T-helper 2 cell treated with Interferon-gamma antibody and Interleukin-4, amounts not matched to agents 5 μg/mL and 100 μg/mL, for 36 hours (primary cell): ENCODE data around the gene CFAP97.
"Not testable (repeated sequence)": the region's sequence is repeated elsewhere in the genome, so short reads cannot be mapped to it uniquely, and the experiment has no call there.

Experiments
- DNase-seq: peaks from one replicate; pipeline ENCODE4 v3.0.0; 2021; ENCODE audit warnings: low spot score
- H3K27ac Mint-ChIP-seq: one replicate; pipeline ENCODE4 v1.8.0; 2021; ENCODE audit warnings: mild to moderate bottlenecking, mixed read lengths
- H3K27me3 Mint-ChIP-seq: one replicate; pipeline ENCODE4 v1.8.0; 2021; ENCODE audit warnings: low read depth, mixed read lengths
- H3K36me3 Mint-ChIP-seq: one replicate; pipeline ENCODE4 v1.8.0; 2021; ENCODE audit warnings: low read depth, mixed read lengths
- H3K4me1 Mint-ChIP-seq: one replicate; pipeline ENCODE4 v1.8.0; 2021; ENCODE audit warnings: low read depth, mixed read lengths
- H3K4me3 Mint-ChIP-seq: one replicate; pipeline ENCODE4 v1.8.0; 2022; ENCODE audit warnings: mild to moderate bottlenecking, moderate library complexity, mixed read lengths
- H3K9me3 Mint-ChIP-seq: one replicate; pipeline ENCODE4 v1.8.0; 2021; ENCODE audit warnings: mixed read lengths

The CFAP97 gene

GRCh38 chr4:185201977-185202962 is 1.5 kb downstream of the CFAP97 start:
- DNase-seq, result peak; percentile 32

GRCh38 chr4:185198189-185198588 is 5.6 kb downstream of the CFAP97 start:
- not testable (repeated sequence) for H3K9me3 Mint-ChIP-seq, H3K4me3 Mint-ChIP-seq, H3K27me3 Mint-ChIP-seq, H3K27ac Mint-ChIP-seq, DNase-seq, H3K36me3 Mint-ChIP-seq
- peaks cover 24% of the 10 kb centered on the region for H3K4me1 Mint-ChIP-seq

More at GRCh38 chr4:185201977-185202962, 1.5 kb downstream of the CFAP97 start:
- Mint-ChIP-seq H3K9me3 (no peaks in the 10 kb centered on the region), H3K4me3 (peak overlapping the region; percentile 98), H3K36me3 (peaks cover 4% of the 10 kb centered on the region), H3K27ac (peak overlapping the region; percentile 99), H3K27me3 (no peaks in the 10 kb centered on the region), H3K4me1 (peaks cover 30% of the 10 kb centered on the region)

- Mint-ChIP-seq H3K27me3 (no peaks in the 10 kb centered on the region), H3K27ac (no peak overlapping the region), H3K4me3 (no peak overlapping the region), H3K4me1 (peaks cover 13% of the 10 kb centered on the region), H3K9me3 (no peaks in the 10 kb centered on the region), H3K36me3 (peaks cover 5% of the 10 kb centered on the region)
- no peak for DNase-seq
Observed at GRCh38 chr4:185196437-185196836, 7.4 kb downstream of the CFAP97 start.

- Mint-ChIP-seq H3K4me1 (peaks cover 16% of the 10 kb centered on the region), H3K27ac (no peak overlapping the region), H3K36me3 (peaks cover 13% of the 10 kb centered on the region)
Observed at GRCh38 chr4:185194924-185195888, 8.6 kb downstream of the CFAP97 start.

GRCh38 chr4:185192059-185192458 is 11.7 kb downstream of the CFAP97 start:
- Mint-ChIP-seq H3K27me3 (no peaks in the 10 kb centered on the region), H3K4me1 (peaks cover 14% of the 10 kb centered on the region), H3K4me3 (no peak overlapping the region), H3K9me3 (no peaks in the 10 kb centered on the region), H3K36me3 (peaks cover 21% of the 10 kb centered on the region), H3K27ac (no peak overlapping the region)
- no peak for DNase-seq

More at GRCh38 chr4:185194924-185195888, 8.6 kb downstream of the CFAP97 start:
- DNase-seq, result no peak
- Mint-ChIP-seq H3K9me3 (no peaks in the 10 kb centered on the region), H3K4me3 (no peak overlapping the region), H3K27me3 (no peaks in the 10 kb centered on the region)

GRCh38 chr4:185190306-185190856 is 13.4 kb downstream of the CFAP97 start:
- no peak for DNase-seq
- H3K4me1 Mint-ChIP-seq, result peaks cover 16% of the 10 kb centered on the region
- peaks cover 24% of the 10 kb centered on the region for H3K36me3 Mint-ChIP-seq
- no peak overlapping the region for H3K4me3 Mint-ChIP-seq
- no peaks in the 10 kb centered on the region for H3K27me3 Mint-ChIP-seq
- H3K9me3 Mint-ChIP-seq, result no peaks in the 10 kb centered on the region
- H3K27ac Mint-ChIP-seq, result no peak overlapping the region

GRCh38 chr4:185189606-185190305 is 14.0 kb downstream of the CFAP97 start:
- no peak overlapping the region for H3K27ac Mint-ChIP-seq
- peaks cover 14% of the 10 kb centered on the region for H3K4me1 Mint-ChIP-seq
- no peaks in the 10 kb centered on the region for H3K9me3 Mint-ChIP-seq
- H3K4me3 Mint-ChIP-seq, result no peak overlapping the region
- H3K36me3 Mint-ChIP-seq, result peaks cover 24% of the 10 kb centered on the region
- H3K27me3 Mint-ChIP-seq, result no peaks in the 10 kb centered on the region
- DNase-seq, result no peak

GRCh38 chr4:185186769-185187168 is 17.0 kb downstream of the CFAP97 start:
- Mint-ChIP-seq H3K9me3 (no peaks in the 10 kb centered on the region), H3K4me3 (no peak overlapping the region), H3K36me3 (peaks cover 28% of the 10 kb centered on the region), H3K27ac (no peak overlapping the region), H3K4me1 (peaks cover 14% of the 10 kb centered on the region), H3K27me3 (no peaks in the 10 kb centered on the region)
- DNase-seq, result no peak

- DNase-seq, result peak; percentile 48
- Mint-ChIP-seq H3K4me3 (no peak overlapping the region), H3K27me3 (no peaks in the 10 kb centered on the region), H3K4me1 (peaks cover 15% of the 10 kb centered on the region), H3K36me3 (peaks cover 18% of the 10 kb centered on the region), H3K9me3 (no peaks in the 10 kb centered on the region), H3K27ac (no peak overlapping the region)
Observed at GRCh38 chr4:185183622-185184281, 20.0 kb downstream of the CFAP97 start.

- no peak for DNase-seq
- no peaks in the 10 kb centered on the region for H3K27me3 Mint-ChIP-seq
- no peaks in the 10 kb centered on the region for H3K9me3 Mint-ChIP-seq
Observed at GRCh38 chr4:185182239-185182638, 21.6 kb downstream of the CFAP97 start.

GRCh38 chr4:185179488-185179887 is 24.3 kb downstream of the CFAP97 start:
- no peaks in the 10 kb centered on the region for H3K9me3 Mint-ChIP-seq
- no peak for DNase-seq
- H3K27me3 Mint-ChIP-seq, result no peaks in the 10 kb centered on the region
- peaks cover 20% of the 10 kb centered on the region for H3K36me3 Mint-ChIP-seq
- no peak overlapping the region for H3K27ac Mint-ChIP-seq
- H3K4me3 Mint-ChIP-seq, result no peak overlapping the region
- peaks cover 10% of the 10 kb centered on the region for H3K4me1 Mint-ChIP-seq

More at GRCh38 chr4:185182239-185182638, 21.6 kb downstream of the CFAP97 start:
- H3K4me1 Mint-ChIP-seq, result peaks cover 15% of the 10 kb centered on the region
- no peak overlapping the region for H3K27ac Mint-ChIP-seq
- peaks cover 13% of the 10 kb centered on the region for H3K36me3 Mint-ChIP-seq
- H3K4me3 Mint-ChIP-seq, result no peak overlapping the region

GRCh38 chr4:185171373-185172071 is 32.3 kb downstream of the CFAP97 start:
- DNase-seq, result no peak
- H3K36me3 Mint-ChIP-seq, result peaks cover 50% of the 10 kb centered on the region
- H3K9me3 Mint-ChIP-seq, result no peaks in the 10 kb centered on the region
- peaks cover 12% of the 10 kb centered on the region for H3K27me3 Mint-ChIP-seq
- H3K27ac Mint-ChIP-seq, result no peak overlapping the region
- H3K4me1 Mint-ChIP-seq, result no peaks in the 10 kb centered on the region
- H3K4me3 Mint-ChIP-seq, result no peak overlapping the region
